GM23338 (cell line): ENCODE measurements around the gene PAPPA2. TPM values are rescaled to one million over a fixed set of nuclear protein-coding genes. Genes with fewer than 3 reads are reported as not detected.

Experiments
- ATAC-seq: fragments of 200-7000 bp; cut with Tn5 transposase; 3 replicates; pipeline ENCODE4 v1.9.1; 2020
- DNase-seq: peaks from one replicate; pipeline ENCODE4 v3.0.0-alpha.2; 2015; ENCODE audit warnings: low spot score
- H2AFZ ChIP-seq: fragments of 200-600 bp; sonication (generic); 2 replicates; pipeline ENCODE4 v1.8.0; 2016; ENCODE audit warnings: antibody characterized with exemption, mild to moderate bottlenecking, moderate library complexity
- H3F3A ChIP-seq: fragments of 200-600 bp; sonication (generic); replicated peaks from 2 replicates; pipeline ENCODE4 v1.8.0; 2017; ENCODE audit warnings: antibody characterized with exemption, mixed run types, low read depth
- H3K27ac ChIP-seq: fragments of 200-600 bp; sonication (generic); 2 replicates; pipeline ENCODE4 v1.6.1; 2016; ENCODE audit warnings: low read depth
- H3K27me3 ChIP-seq: fragments of 200-600 bp; sonication (generic); 2 replicates; pipeline ENCODE4 v1.8.0; 2016; ENCODE audit warnings: mild to moderate bottlenecking, mixed run types, moderate library complexity; ENCODE audit not compliant: insufficient read depth
- H3K36me3 ChIP-seq: fragments of 200-600 bp; sonication (generic); 2 replicates; pipeline ENCODE4 v1.8.0; 2016; ENCODE audit warnings: mild to moderate bottlenecking; ENCODE audit not compliant: insufficient read depth
- H3K4me1 ChIP-seq: fragments of 200-600 bp; sonication (generic); 2 replicates; pipeline ENCODE4 v1.8.0; 2016; ENCODE audit warnings: mild to moderate bottlenecking, moderate library complexity; ENCODE audit not compliant: insufficient read depth
- H3K4me2 ChIP-seq: fragments of 200-600 bp; sonication (generic); 2 replicates; pipeline ENCODE4 v1.7.1; 2017; ENCODE audit warnings: mixed run types
- H3K4me3 ChIP-seq: fragments of 200-600 bp; sonication (generic); 2 replicates; pipeline ENCODE4 v1.6.1; 2016; ENCODE audit warnings: mixed run types
- H3K79me2 ChIP-seq: fragments of 200-600 bp; sonication (generic); replicated peaks from 2 replicates; pipeline ENCODE4 v1.8.0; 2017; ENCODE audit warnings: mild to moderate bottlenecking; ENCODE audit not compliant: insufficient read depth
- H3K9me2 ChIP-seq: fragments of 200-600 bp; sonication (generic); 2 replicates; pipeline ENCODE4 v1.8.0; 2017; ENCODE audit not compliant: insufficient read depth
- H4K20me1 ChIP-seq: fragments of 200-600 bp; sonication (generic); replicated peaks from 2 replicates; pipeline ENCODE4 v1.8.0; 2017; ENCODE audit warnings: mild to moderate bottlenecking; ENCODE audit not compliant: insufficient read depth
- H3K27ac Mint-ChIP-seq: 2 replicates; pipeline ENCODE4 v1.8.0; 2020; ENCODE audit warnings: inconsistent platforms, mild to moderate bottlenecking, moderate library complexity, mixed read lengths
- H3K27me3 Mint-ChIP-seq: 3 replicates; pipeline ENCODE4 v1.8.0; 2022; ENCODE audit warnings: low read depth, mild to moderate bottlenecking, moderate library complexity, mixed read lengths, inconsistent platforms; ENCODE audit not compliant: insufficient read depth, poor library complexity
- H3K36me3 Mint-ChIP-seq: 3 replicates; pipeline ENCODE4 v1.8.0; 2021; ENCODE audit warnings: low read depth, mild to moderate bottlenecking, inconsistent platforms, moderate library complexity, mixed read lengths
- H3K4me1 Mint-ChIP-seq: 3 replicates; pipeline ENCODE4 v1.8.0; 2020; ENCODE audit warnings: mild to moderate bottlenecking, inconsistent platforms, mixed read lengths
- H3K4me3 Mint-ChIP-seq: 3 replicates; pipeline ENCODE4 v1.8.0; 2021; ENCODE audit warnings: moderate library complexity, mild to moderate bottlenecking, inconsistent platforms, mixed read lengths
- H3K9me3 Mint-ChIP-seq: 3 replicates; pipeline ENCODE4 v1.8.0; 2020; ENCODE audit warnings: moderate library complexity, mild to moderate bottlenecking, inconsistent platforms, mixed read lengths
- CREB1 ChIP-seq: fragments of 250-450 bp; sonication (Bioruptor Pico); IDR thresholded peaks from 2 replicates; pipeline ENCODE4 v1.5.0; 2020; ENCODE audit warnings: low read depth, mild to moderate bottlenecking, moderate library complexity
- CTCF ChIP-seq, 2 experiments: fragments of 200-600 bp in 1 of 2; sonication (generic) in 1 of 2; conservative IDR thresholded peaks; 2 replicates each; pipeline versions ENCODE4 v1.5.1 to v1.6.1; 2016 to 2017; ENCODE audit warnings: antibody characterized with exemption in 2 of 2, low read depth in 2 of 2, mild to moderate bottlenecking in 2 of 2, moderate library complexity in 1 of 2
- EZH2 ChIP-seq: fragments of 200-600 bp; sonication (generic); IDR thresholded peaks from one replicate; pipeline ENCODE4 v1.8.0; 2017; ENCODE audit warnings: antibody characterized with exemption, mild to moderate bottlenecking, low read depth; ENCODE audit not compliant: unreplicated experiment
- STAT1 ChIP-seq: IDR thresholded peaks from one replicate; pipeline ENCODE4 v1.6.1; 2016; ENCODE audit warnings: antibody characterized with exemption; ENCODE audit not compliant: unreplicated experiment
- ZNF462 ChIP-seq: fragments of 250-450 bp; sonication (Bioruptor Pico); IDR thresholded peaks from 2 replicates; pipeline ENCODE4 v1.5.0; 2020; ENCODE audit warnings: mild to moderate bottlenecking, moderate library complexity
- polyA plus RNA-seq: library from polyadenylated mRNA; unstranded; fragments of >200 nt; fragmentation: Nextera tagmentation; extraction: Ambion mirVana; gene quantifications from 2 replicates; pipeline ENCODE4 v1.2.1, GENCODE V29; 2016
- total RNA-seq: library from RNA; depleted of rRNA; stranded (reverse); fragments of >200 nt; shearing (Covaris generic); gene quantifications from 2 replicates; pipeline ENCODE4 v1.2.3, GENCODE V29; 2014

Gene PAPPA2
- total and polyA plus RNA-seq, 2 experiments from 2014 or later = 1.4 to 1.7 TPM

- Histone ChIP-seq H3K36me3 (no peaks in the 10 kb centered on the region), H2AFZ (no peak overlapping the region), H3F3A (no peaks in the 10 kb centered on the region), H3K4me3 (no peak overlapping the region), H3K9me2 (no peaks in the 10 kb centered on the region; the same call in 1 of the 2 replicates), H3K27me3 (no peaks in the 10 kb centered on the region), H3K4me2 (peak overlapping the region; percentile 3), H4K20me1 (no peaks in the 10 kb centered on the region), H3K27ac (peak overlapping the region; percentile 65; the same call in 1 of the 2 replicates), H3K4me1 (peaks cover 42% of the 10 kb centered on the region), H3K79me2 (no peaks in the 10 kb centered on the region)
- TF ChIP-seq CTCF (conservative IDR thresholded peaks at IDR 0.05; ENCODE audit: low read depth in 2 of 2) = no peak
- TF ChIP-seq STAT1 = no peak
- no peak for TF ChIP-seq CREB1 (CRISPR knock-in tag)
- no peaks in the 10 kb centered on the region for H3K27me3 Mint-ChIP-seq
- peak overlapping the region; percentile 74 for H3K27ac Mint-ChIP-seq
- peaks cover 31% of the 10 kb centered on the region for H3K4me1 Mint-ChIP-seq
- peaks cover 3% of the 10 kb centered on the region; the same call in 1 of the 3 replicates for H3K36me3 Mint-ChIP-seq
- ATAC-seq = no peak
- peak; percentile 63 for DNase-seq
- peaks cover 4% of the 10 kb centered on the region; the same call in 1 of the 3 replicates for H3K9me3 Mint-ChIP-seq
- no peak overlapping the region for H3K4me3 Mint-ChIP-seq
Measured at GRCh38 chr1:176811511-176812288, 348.7 kb downstream of the PAPPA2 start.

GRCh38 chr1:176815621-176816020 lies 352.6 kb downstream of the PAPPA2 start:
- TF ChIP-seq ZNF462 (0 out of 2 replicates have a peak, but pooled peaks have one; percentile 4), EZH2 (no peak)
- no peaks in the 10 kb centered on the region for H4K20me1 ChIP-seq
- Mint-ChIP-seq H3K27me3 (no peaks in the 10 kb centered on the region), H3K4me3 (no peak overlapping the region), H3K4me1 (peaks cover 28% of the 10 kb centered on the region), H3K36me3 (peaks cover 3% of the 10 kb centered on the region; the same call in 1 of the 3 replicates), H3K9me3 (peaks cover 4% of the 10 kb centered on the region; the same call in 1 of the 3 replicates), H3K27ac (no peak overlapping the region)
- H3K27me3 ChIP-seq = no peaks in the 10 kb centered on the region
- H2AFZ ChIP-seq = no peak overlapping the region
- H3F3A ChIP-seq = no peaks in the 10 kb centered on the region
- no peaks in the 10 kb centered on the region for H3K9me2 ChIP-seq
- no peak overlapping the region for H3K4me3 ChIP-seq
- DNase-seq = peak; percentile 42
- peaks cover 34% of the 10 kb centered on the region for H3K4me1 ChIP-seq
- no peaks in the 10 kb centered on the region for H3K79me2 ChIP-seq
- no peak for ATAC-seq
- H3K36me3 ChIP-seq = no peaks in the 10 kb centered on the region
- peak overlapping the region; percentile 18; the same call in 1 of the 2 replicates for H3K4me2 ChIP-seq
- H3K27ac ChIP-seq = peak overlapping the region; percentile 56; the same call in 1 of the 2 replicates
